Stomach (tissue), 9 donors: Measurements from ENCODE around the gene ANAPC2. TPM values are rescaled to one million over a fixed set of nuclear protein-coding genes. Genes with fewer than 3 reads are reported as not detected.

Experiments used
- DNase-seq, 2 donors: peaks; one replicate each; pipeline versions ENCODE4 v3.0.0 to v3.0.0-alpha.2; 2013 to 2019
- H3K27ac ChIP-seq, 5 donors: fragments of 200-600 bp in 4 of 5; sonication (generic) in 4 of 5; one replicate each; pipeline ENCODE4 v1.5.1; 2013 to 2019; ENCODE audit warnings: mild to moderate bottlenecking in 1 of 5, moderate library complexity in 1 of 5
- H3K27me3 ChIP-seq, 3 donors: fragments of 200-600 bp; sonication (generic); one replicate each; pipeline ENCODE4 v1.5.1; 2017 to 2019; ENCODE audit warnings: mixed run types in 1 of 3
- H3K36me3 ChIP-seq, 4 donors: fragments of 200-600 bp; sonication (generic); 1 replicate in 3 of 4; 2 replicates in 1 of 4; pipeline ENCODE4 v1.5.1; 2016 to 2019
- H3K4me1 ChIP-seq, 4 donors: fragments of 200-600 bp; sonication (generic); one replicate each; pipeline ENCODE4 v1.5.1; 2016 to 2019
- H3K4me3 ChIP-seq, 4 donors: fragments of 200-600 bp; sonication (generic) in 3 of 4; one replicate each; pipeline ENCODE4 v1.5.1; 2016 to 2019; ENCODE audit warnings: mild to moderate bottlenecking in 1 of 4
- H3K9me3 ChIP-seq, 4 donors: fragments of 200-600 bp; sonication (generic); one replicate each; pipeline ENCODE4 v1.5.1; 2016 to 2019
- EP300 ChIP-seq: sonication (generic); formaldehyde crosslinking; IDR thresholded peaks from one replicate; pipeline ENCODE4 v1.6.1; 2017; ENCODE audit warnings: antibody characterized with exemption
- POLR2A ChIP-seq, 4 donors: fragments of 450-650 bp; IDR thresholded peaks; one replicate each; pipeline ENCODE4 v1.6.1; 2016; ENCODE audit warnings: antibody characterized with exemption in 4 of 4, control low read depth in 2 of 4, mild to moderate bottlenecking in 1 of 4, moderate library complexity in 1 of 4
- POLR2AphosphoS5 ChIP-seq, 3 donors: sonication (generic); formaldehyde crosslinking; IDR thresholded peaks; one replicate each; pipeline ENCODE4 v1.6.1; 2016; ENCODE audit warnings: antibody characterized with exemption in 3 of 3
- WGBS, 5 donors: extraction: QIAGEN DNeasy Blood & Tissue Kit in 3 of 5; methylation state at CpG; one replicate each; pipeline versions ENCODE4 v1.1.5 to v1.1.7; 2013 to 2018; 5-methylcytosine and 5-hydroxymethylcytosine counted together
- intact Hi-C: fragments of 100-400 bp; cut with DNase I; formaldehyde crosslinking; loops from one replicate; pipeline ENCODE4 v1.15.1; 2023; ENCODE audit warnings: low total_unique reads
- polyA plus RNA-seq, 3 donors: library from polyadenylated mRNA; stranded (reverse); fragments of 200-250 nt; gene quantifications; one replicate each; pipeline ENCODE4 v1.2.3, GENCODE V29; 2013
- total RNA-seq, 5 donors: library from RNA; depleted of rRNA; stranded (reverse); fragments of >200 nt; gene quantifications; one replicate each; pipeline versions ENCODE4 v1.1.0 to v1.2.3, GENCODE V29; 2014 to 2016
- TF ChIP-seq, protein P1 (sequence below), 7 experiments: fragments of 450-650 bp in 4 of 7; fragments of 200-600 bp in 3 of 7; sonication (generic) in 3 of 7; IDR thresholded peaks; one replicate each; pipeline ENCODE4 v1.5.1; 2016 to 2019; ENCODE audit warnings: antibody characterized with exemption in 7 of 7, control low read depth in 2 of 7, mild to moderate bottlenecking in 1 of 7
- donor health status: healthy with polysubstance abuse.
- donor health status: Bipolar disorder and iron deficiency.
- donor health status: healthy.

ANAPC2 gene
- total and polyA plus RNA-seq, 8 donors = 26.1 to 147 (median 41.8) TPM

DNA sequence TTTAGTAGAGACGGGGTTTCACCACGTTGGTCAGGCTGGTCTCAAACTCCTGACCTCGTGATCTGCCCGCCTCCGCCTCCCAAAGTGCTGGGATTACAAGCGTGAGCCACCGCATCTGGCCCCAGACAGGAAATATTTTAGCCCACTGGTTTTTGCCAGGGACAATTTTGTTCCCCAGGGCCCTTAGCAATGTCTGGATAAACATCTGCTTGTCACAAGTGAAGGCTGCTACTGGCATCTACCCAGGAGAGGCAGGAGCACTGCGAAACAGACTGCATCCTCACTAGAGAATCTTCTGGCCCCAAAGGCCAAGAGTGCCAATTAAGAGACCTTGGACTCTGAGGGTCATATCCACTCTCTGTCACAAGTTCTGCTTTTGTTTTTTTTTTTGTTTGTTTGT lies 14.6 kb upstream of the ANAPC2 start:
- TF ChIP-seq POLR2A (IDR thresholded peaks at IDR 0.05) (no peak), EP300 (no peak), POLR2AphosphoS5 (IDR thresholded peaks at IDR 0.05) (no peak)
- TF ChIP-seq, protein P1, sequence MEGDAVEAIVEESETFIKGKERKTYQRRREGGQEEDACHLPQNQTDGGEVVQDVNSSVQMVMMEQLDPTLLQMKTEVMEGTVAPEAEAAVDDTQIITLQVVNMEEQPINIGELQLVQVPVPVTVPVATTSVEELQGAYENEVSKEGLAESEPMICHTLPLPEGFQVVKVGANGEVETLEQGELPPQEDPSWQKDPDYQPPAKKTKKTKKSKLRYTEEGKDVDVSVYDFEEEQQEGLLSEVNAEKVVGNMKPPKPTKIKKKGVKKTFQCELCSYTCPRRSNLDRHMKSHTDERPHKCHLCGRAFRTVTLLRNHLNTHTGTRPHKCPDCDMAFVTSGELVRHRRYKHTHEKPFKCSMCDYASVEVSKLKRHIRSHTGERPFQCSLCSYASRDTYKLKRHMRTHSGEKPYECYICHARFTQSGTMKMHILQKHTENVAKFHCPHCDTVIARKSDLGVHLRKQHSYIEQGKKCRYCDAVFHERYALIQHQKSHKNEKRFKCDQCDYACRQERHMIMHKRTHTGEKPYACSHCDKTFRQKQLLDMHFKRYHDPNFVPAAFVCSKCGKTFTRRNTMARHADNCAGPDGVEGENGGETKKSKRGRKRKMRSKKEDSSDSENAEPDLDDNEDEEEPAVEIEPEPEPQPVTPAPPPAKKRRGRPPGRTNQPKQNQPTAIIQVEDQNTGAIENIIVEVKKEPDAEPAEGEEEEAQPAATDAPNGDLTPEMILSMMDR (IDR thresholded peaks at IDR 0.05) = no peak
- peak overlapping the region; percentile 29 to 97 (median 88) for H3K27ac ChIP-seq
- H3K36me3 ChIP-seq = peaks cover 0 to 5% (median 0%) of the 10 kb centered on the region in 4 donors
- no peak for DNase-seq
- WGBS, 5 donors = 50 to 71% (median 53%) methylated on average over 3 to 8 of the region's 8 CpGs
- no peaks in the 10 kb centered on the region for H3K27me3 ChIP-seq
- H3K9me3 ChIP-seq = no peaks in the 10 kb centered on the region
- peaks cover 70 to 78% (median 76%) of the 10 kb centered on the region in 4 donors for H3K4me1 ChIP-seq
- intact Hi-C loops = no loop called here
- H3K4me3 ChIP-seq = no peak overlapping the region

DNA sequence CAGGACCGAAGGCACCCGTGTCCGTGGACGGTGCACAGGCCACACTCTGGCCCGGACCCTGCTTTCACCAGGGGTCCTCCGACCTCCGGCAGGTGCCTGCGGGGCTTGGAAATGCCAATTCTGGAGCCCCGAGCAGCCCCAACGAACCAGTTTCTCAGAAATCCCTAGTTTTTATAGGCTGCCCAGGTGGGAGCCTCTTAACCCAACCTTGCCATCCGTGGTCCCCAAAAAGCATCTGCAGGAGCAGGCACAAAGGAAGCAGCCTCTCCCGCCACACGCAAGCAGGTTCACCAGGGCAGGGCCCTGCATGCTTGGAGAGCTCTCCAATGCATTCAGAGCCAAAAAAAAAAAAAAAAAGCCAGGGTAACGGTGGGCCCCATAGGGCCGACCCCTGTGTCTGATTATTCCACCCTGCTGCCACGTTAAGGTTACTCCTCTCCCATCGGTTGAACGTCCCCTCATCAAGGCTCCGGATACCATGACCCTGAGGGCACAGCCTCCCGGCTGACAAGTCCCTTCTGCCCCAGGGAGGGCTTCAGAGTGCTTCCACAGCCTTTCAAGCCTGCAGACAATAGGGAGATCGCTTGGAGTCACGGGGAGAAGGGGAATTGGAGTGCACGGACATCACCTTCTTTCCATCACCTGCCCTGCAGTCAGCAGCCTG lies 13.0 kb upstream of the ANAPC2 start:
- 12 to 14% (median 12%) methylated on average over 22 to 23 of the region's 23 CpGs for WGBS, 5 donors
- Histone ChIP-seq H3K36me3 (no peaks in the 10 kb centered on the region), H3K27me3 (no peaks in the 10 kb centered on the region), H3K4me3 (peak overlapping the region; percentile 63 to 78 (median 66)), H3K4me1 (peaks cover 76 to 84% (median 83%) of the 10 kb centered on the region in 4 donors), H3K9me3 (no peaks in the 10 kb centered on the region), H3K27ac (peak overlapping the region; percentile 85 to 97 (median 89))
- DNase-seq = no peak
- intact Hi-C loops = no loop called here
- TF ChIP-seq EP300 = no peak
- TF ChIP-seq POLR2A (IDR thresholded peaks at IDR 0.05) = no peak
- TF ChIP-seq, protein P1 (IDR thresholded peaks at IDR 0.05) = no peak
- no peak for TF ChIP-seq POLR2AphosphoS5 (IDR thresholded peaks at IDR 0.05)

- H3K27me3 ChIP-seq = no peaks in the 10 kb centered on the region
- TF ChIP-seq EP300 (no peak), POLR2A (IDR thresholded peaks at IDR 0.05) (peak in 1 of 4 donors; percentile 59), POLR2AphosphoS5 (IDR thresholded peaks at IDR 0.05) (peak; percentile 37 to 92 (median 86))
- peak; percentile 100 for DNase-seq
- H3K36me3 ChIP-seq = no peaks in the 10 kb centered on the region
- 0 to 3% (median 1%) methylated on average over 28 to 114 of the region's 118 CpGs for WGBS, 5 donors
- H3K4me1 ChIP-seq = peaks cover 71 to 86% (median 85%) of the 10 kb centered on the region in 4 donors
- peak within 1 kb of the TSS; percentile 63 to 78 (median 66) for H3K4me3 ChIP-seq
- intact Hi-C loops = no loop called here
- H3K9me3 ChIP-seq = no peaks in the 10 kb centered on the region
- H3K27ac ChIP-seq = peak within 1 kb of the TSS; percentile 85 to 97 (median 89)
These were observed 12.2 kb upstream of the ANAPC2 start, which contains the start of gene TPRN for GRCh38 chr9:137200311-137201204. TSS of gene TPRN (minus strand) at chr9:137200741. CDS start at chr9:137200711, 30 bp downstream.

- peak in 1 of 2 donors; percentile 48 for DNase-seq
- H3K27ac ChIP-seq = peak overlapping the region; percentile 78 to 97 (median 86)
These were observed 11.2 kb upstream of the ANAPC2 start for GRCh38 chr9:137199411-137200121.

More at GRCh38 chr9:137199411-137200121, 11.2 kb upstream of the ANAPC2 start:
- Histone ChIP-seq H3K4me1 (peaks cover 74 to 90% (median 89%) of the 10 kb centered on the region in 4 donors), H3K4me3 (peak overlapping the region; percentile 63 to 78 (median 66)), H3K9me3 (no peaks in the 10 kb centered on the region), H3K27me3 (no peaks in the 10 kb centered on the region), H3K36me3 (no peaks in the 10 kb centered on the region)
- 9 to 17% (median 10%) methylated on average over 27 to 51 of the region's 51 CpGs for WGBS, 5 donors
- intact Hi-C loops = no loop called here
- no peak for TF ChIP-seq POLR2AphosphoS5 (IDR thresholded peaks at IDR 0.05)
- TF ChIP-seq, protein P1 (IDR thresholded peaks at IDR 0.05) = no peak
- no peak for TF ChIP-seq POLR2A (IDR thresholded peaks at IDR 0.05)
- TF ChIP-seq EP300 = no peak
